ENCODE results near the gene MATN4. TPM values are rescaled to one million over a fixed set of nuclear protein-coding genes. Genes with fewer than 3 reads are reported as not detected.

Gene MATN4
- total and polyA plus RNA-seq, 2 experiments from 2014 or later, result 3.3 to 5.1 TPM

GRCh38 chr20:45257711-45258110 lies 50.4 kb downstream of the MATN4 start (continued):
- TF ChIP-seq, protein P1, sequence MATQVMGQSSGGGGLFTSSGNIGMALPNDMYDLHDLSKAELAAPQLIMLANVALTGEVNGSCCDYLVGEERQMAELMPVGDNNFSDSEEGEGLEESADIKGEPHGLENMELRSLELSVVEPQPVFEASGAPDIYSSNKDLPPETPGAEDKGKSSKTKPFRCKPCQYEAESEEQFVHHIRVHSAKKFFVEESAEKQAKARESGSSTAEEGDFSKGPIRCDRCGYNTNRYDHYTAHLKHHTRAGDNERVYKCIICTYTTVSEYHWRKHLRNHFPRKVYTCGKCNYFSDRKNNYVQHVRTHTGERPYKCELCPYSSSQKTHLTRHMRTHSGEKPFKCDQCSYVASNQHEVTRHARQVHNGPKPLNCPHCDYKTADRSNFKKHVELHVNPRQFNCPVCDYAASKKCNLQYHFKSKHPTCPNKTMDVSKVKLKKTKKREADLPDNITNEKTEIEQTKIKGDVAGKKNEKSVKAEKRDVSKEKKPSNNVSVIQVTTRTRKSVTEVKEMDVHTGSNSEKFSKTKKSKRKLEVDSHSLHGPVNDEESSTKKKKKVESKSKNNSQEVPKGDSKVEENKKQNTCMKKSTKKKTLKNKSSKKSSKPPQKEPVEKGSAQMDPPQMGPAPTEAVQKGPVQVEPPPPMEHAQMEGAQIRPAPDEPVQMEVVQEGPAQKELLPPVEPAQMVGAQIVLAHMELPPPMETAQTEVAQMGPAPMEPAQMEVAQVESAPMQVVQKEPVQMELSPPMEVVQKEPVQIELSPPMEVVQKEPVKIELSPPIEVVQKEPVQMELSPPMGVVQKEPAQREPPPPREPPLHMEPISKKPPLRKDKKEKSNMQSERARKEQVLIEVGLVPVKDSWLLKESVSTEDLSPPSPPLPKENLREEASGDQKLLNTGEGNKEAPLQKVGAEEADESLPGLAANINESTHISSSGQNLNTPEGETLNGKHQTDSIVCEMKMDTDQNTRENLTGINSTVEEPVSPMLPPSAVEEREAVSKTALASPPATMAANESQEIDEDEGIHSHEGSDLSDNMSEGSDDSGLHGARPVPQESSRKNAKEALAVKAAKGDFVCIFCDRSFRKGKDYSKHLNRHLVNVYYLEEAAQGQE (IDR thresholded peaks at IDR 0.05; ENCODE audit: unreplicated experiment), result no peak
- TF ChIP-seq JUNB (IDR thresholded peaks at IDR 0.05; ENCODE audit: unreplicated experiment) (no peak), ZNF114 (CRISPR knock-in tag; IDR thresholded peaks at IDR 0.05) (no peak), STAT1 (IDR thresholded peaks at IDR 0.05; ENCODE audit: unreplicated experiment) (no peak), POLR2AphosphoS5 (IDR thresholded peaks at IDR 0.05; ENCODE audit: low read depth) (no peak), EZH2phosphoT487 (IDR thresholded peaks at IDR 0.05; ENCODE audit: unreplicated experiment) (no peak)
- TF ChIP-seq, protein P2, sequence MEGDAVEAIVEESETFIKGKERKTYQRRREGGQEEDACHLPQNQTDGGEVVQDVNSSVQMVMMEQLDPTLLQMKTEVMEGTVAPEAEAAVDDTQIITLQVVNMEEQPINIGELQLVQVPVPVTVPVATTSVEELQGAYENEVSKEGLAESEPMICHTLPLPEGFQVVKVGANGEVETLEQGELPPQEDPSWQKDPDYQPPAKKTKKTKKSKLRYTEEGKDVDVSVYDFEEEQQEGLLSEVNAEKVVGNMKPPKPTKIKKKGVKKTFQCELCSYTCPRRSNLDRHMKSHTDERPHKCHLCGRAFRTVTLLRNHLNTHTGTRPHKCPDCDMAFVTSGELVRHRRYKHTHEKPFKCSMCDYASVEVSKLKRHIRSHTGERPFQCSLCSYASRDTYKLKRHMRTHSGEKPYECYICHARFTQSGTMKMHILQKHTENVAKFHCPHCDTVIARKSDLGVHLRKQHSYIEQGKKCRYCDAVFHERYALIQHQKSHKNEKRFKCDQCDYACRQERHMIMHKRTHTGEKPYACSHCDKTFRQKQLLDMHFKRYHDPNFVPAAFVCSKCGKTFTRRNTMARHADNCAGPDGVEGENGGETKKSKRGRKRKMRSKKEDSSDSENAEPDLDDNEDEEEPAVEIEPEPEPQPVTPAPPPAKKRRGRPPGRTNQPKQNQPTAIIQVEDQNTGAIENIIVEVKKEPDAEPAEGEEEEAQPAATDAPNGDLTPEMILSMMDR (conservative IDR thresholded peaks at IDR 0.05; ENCODE audit: low read depth in 2 of 2), result no peak

DNA sequence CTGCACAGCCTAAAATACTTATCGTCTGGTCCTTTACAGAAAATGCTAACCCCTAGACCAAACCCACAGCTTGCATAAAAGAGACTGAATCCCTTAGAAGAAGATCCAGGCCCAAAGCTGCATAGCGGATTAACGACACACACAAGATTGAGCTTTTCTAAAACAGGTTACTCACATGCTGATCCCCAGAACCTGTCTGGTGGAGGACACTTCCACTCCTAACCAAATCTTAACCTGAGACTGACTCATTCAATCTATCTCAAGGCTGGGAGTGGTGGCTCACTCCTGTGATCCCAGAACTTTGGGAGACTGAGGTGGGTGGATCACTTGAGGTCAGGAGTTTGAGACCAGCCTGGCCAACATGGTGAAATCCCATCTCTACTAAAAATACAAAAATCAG lies 50.9 kb downstream of the MATN4 start:
- no peak overlapping the region for H3K27ac ChIP-seq (ENCODE audit: low read depth)
- no peak overlapping the region for H3K4me3 ChIP-seq
- peaks cover 7% of the 10 kb centered on the region for H3K4me1 ChIP-seq (ENCODE audit: insufficient read depth)
- H2AFZ ChIP-seq, result no peak overlapping the region; the same call in 1 of the 2 replicates
- no peaks in the 10 kb centered on the region for H3K79me2 ChIP-seq (replicated peaks; ENCODE audit: insufficient read depth)
- DNase-seq (ENCODE audit: low spot score) (no peak), ATAC-seq (no peak)
- Mint-ChIP-seq H3K4me1 (peaks cover 9% of the 10 kb centered on the region), H3K27ac (no peak overlapping the region), H3K36me3 (ENCODE audit: low read depth) (no peaks in the 10 kb centered on the region), H3K4me3 (no peak overlapping the region), H3K27me3 (ENCODE audit: insufficient read depth, low read depth, poor library complexity) (no peaks in the 10 kb centered on the region), H3K9me3 (no peaks in the 10 kb centered on the region)
- H3K36me3 ChIP-seq (ENCODE audit: insufficient read depth), result no peaks in the 10 kb centered on the region
- no peaks in the 10 kb centered on the region for H4K20me1 ChIP-seq (replicated peaks; ENCODE audit: insufficient read depth)
- H3K27me3 ChIP-seq (ENCODE audit: insufficient read depth), result no peaks in the 10 kb centered on the region
- no peaks in the 10 kb centered on the region for H3F3A ChIP-seq (replicated peaks; ENCODE audit: low read depth)
- peaks cover 3% of the 10 kb centered on the region; the same call in 1 of the 2 replicates for H3K9me2 ChIP-seq (ENCODE audit: insufficient read depth)
- no peak overlapping the region for H3K4me2 ChIP-seq
- TF ChIP-seq EZH2 (IDR thresholded peaks at IDR 0.05; ENCODE audit: low read depth, unreplicated experiment), result no peak
- TF ChIP-seq STAT1 (IDR thresholded peaks at IDR 0.05; ENCODE audit: unreplicated experiment), result no peak
- TF ChIP-seq, protein P3, sequence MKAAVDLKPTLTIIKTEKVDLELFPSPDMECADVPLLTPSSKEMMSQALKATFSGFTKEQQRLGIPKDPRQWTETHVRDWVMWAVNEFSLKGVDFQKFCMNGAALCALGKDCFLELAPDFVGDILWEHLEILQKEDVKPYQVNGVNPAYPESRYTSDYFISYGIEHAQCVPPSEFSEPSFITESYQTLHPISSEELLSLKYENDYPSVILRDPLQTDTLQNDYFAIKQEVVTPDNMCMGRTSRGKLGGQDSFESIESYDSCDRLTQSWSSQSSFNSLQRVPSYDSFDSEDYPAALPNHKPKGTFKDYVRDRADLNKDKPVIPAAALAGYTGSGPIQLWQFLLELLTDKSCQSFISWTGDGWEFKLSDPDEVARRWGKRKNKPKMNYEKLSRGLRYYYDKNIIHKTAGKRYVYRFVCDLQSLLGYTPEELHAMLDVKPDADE (IDR thresholded peaks at IDR 0.05), result no peak
- TF ChIP-seq, protein P2 (conservative IDR thresholded peaks at IDR 0.05; ENCODE audit: low read depth in 2 of 2), result no peak
- TF ChIP-seq NANOG (IDR thresholded peaks at IDR 0.05; ENCODE audit: borderline replicate concordance), result no peak
- TF ChIP-seq POLR2AphosphoS5 (IDR thresholded peaks at IDR 0.05; ENCODE audit: low read depth), result no peak
- no peak for TF ChIP-seq CREB1 (CRISPR knock-in tag; IDR thresholded peaks at IDR 0.05; ENCODE audit: low read depth)
- no peak for TF ChIP-seq ZNF114 (CRISPR knock-in tag; IDR thresholded peaks at IDR 0.05)
- TF ChIP-seq JUNB (IDR thresholded peaks at IDR 0.05; ENCODE audit: unreplicated experiment), result no peak
- no peak for TF ChIP-seq ZNF331 (CRISPR knock-in tag; IDR thresholded peaks at IDR 0.05; ENCODE audit: low read depth)
- TF ChIP-seq, protein P1 (IDR thresholded peaks at IDR 0.05; ENCODE audit: unreplicated experiment), result no peak

Data from GM23338 (cell line).